CD14-positive monocyte (primary cell): ENCODE data around the gene MYO5B. TPM values are rescaled to one million over a fixed set of nuclear protein-coding genes. Genes with fewer than 3 reads are reported as not detected.

ENCODE experiments used
- DNase-seq, 3 donors: peaks; one replicate each; pipeline ENCODE4 v3.0.0-alpha.2; 2011 to 2022
- H2AFZ ChIP-seq: 2 replicates; pipeline ENCODE4 v1.6.0; 2012; ENCODE audit warnings: mild to moderate bottlenecking, low read depth, low read length, inconsistent platforms; ENCODE audit not compliant: insufficient read depth, poor library complexity, severe bottlenecking
- H3K27ac ChIP-seq, 2 donors: 1 replicate in 1 of 2; 2 replicates in 1 of 2; pipeline ENCODE4 v1.5.1; 2012 to 2013; ENCODE audit warnings: low read length in 2 of 2, control low read depth in 1 of 2, inconsistent platforms in 1 of 2, low read depth in 1 of 2, mild to moderate bottlenecking in 1 of 2
- H3K27me3 ChIP-seq, 2 donors: one replicate each; pipeline versions ENCODE4 v1.6.0 to v1.6.1; 2011 to 2013; ENCODE audit warnings: low read length in 2 of 2; ENCODE audit not compliant: control insufficient read depth in 2 of 2, insufficient read depth in 2 of 2
- H3K36me3 ChIP-seq, 2 donors: replicated peaks in 1 of 2; 1 replicate in 1 of 2; 2 replicates in 1 of 2; pipeline versions ENCODE4 v1.5.1 to v1.6.1; 2012 to 2013; ENCODE audit warnings: low read length in 2 of 2, control low read depth in 1 of 2, inconsistent platforms in 1 of 2, mild to moderate bottlenecking in 1 of 2; ENCODE audit not compliant: insufficient read depth in 2 of 2, control insufficient read depth in 1 of 2
- H3K4me1 ChIP-seq, 2 donors: 1 replicate in 1 of 2; 2 replicates in 1 of 2; pipeline versions ENCODE4 v1.5.1 to v1.6.1; 2012 to 2013; ENCODE audit warnings: low read length in 2 of 2, control low read depth in 1 of 2, inconsistent platforms in 1 of 2, mild to moderate bottlenecking in 1 of 2, moderate library complexity in 1 of 2; ENCODE audit not compliant: insufficient read depth in 2 of 2, control insufficient read depth in 1 of 2
- H3K4me2 ChIP-seq: replicated peaks from 2 replicates; pipeline ENCODE3; 2012; ENCODE audit warnings: low read length, moderate library complexity, mild to moderate bottlenecking; ENCODE audit not compliant: poor library complexity, severe bottlenecking; ENCODE audit errors: extremely low read depth
- H3K4me3 ChIP-seq, 3 experiments: fragments of 200-600 bp in 1 of 3; sonication (generic) in 1 of 3; replicated peaks in 1 of 3; 1 replicate in 2 of 3; 2 replicates in 1 of 3; pipeline ENCODE4 v1.5.1; 2011 to 2013; ENCODE audit warnings: low read length in 3 of 3, mild to moderate bottlenecking in 3 of 3, control low read depth in 2 of 3, low read depth in 2 of 3, inconsistent platforms in 1 of 3, moderate library complexity in 1 of 3
- H3K79me2 ChIP-seq: 2 replicates; pipeline ENCODE4 v1.6.0; 2012; ENCODE audit warnings: mild to moderate bottlenecking, control low read depth, inconsistent platforms, low read length, moderate library complexity; ENCODE audit not compliant: insufficient read depth
- H3K9ac ChIP-seq: 2 replicates; pipeline ENCODE4 v1.6.0; 2017; ENCODE audit warnings: low read length, mild to moderate bottlenecking; ENCODE audit not compliant: insufficient read depth, poor library complexity, severe bottlenecking
- H3K9me3 ChIP-seq, 2 donors: replicated peaks in 1 of 2; 1 replicate in 1 of 2; 2 replicates in 1 of 2; pipeline versions ENCODE4 v1.5.1 to v1.6.1; 2012 to 2013; ENCODE audit warnings: low read length in 2 of 2, control low read depth in 1 of 2; ENCODE audit not compliant: control insufficient read depth in 1 of 2, insufficient read depth in 1 of 2
- H4K20me1 ChIP-seq: 2 replicates; pipeline ENCODE4 v1.6.0; 2012; ENCODE audit warnings: mild to moderate bottlenecking, low read length, control low read depth, moderate library complexity; ENCODE audit not compliant: insufficient read depth
- H3K27ac Mint-ChIP-seq, 7 donors: one replicate each; pipeline ENCODE4 v1.8.0; 2020; ENCODE audit warnings: mild to moderate bottlenecking in 7 of 7, mixed read lengths in 7 of 7, moderate library complexity in 6 of 7, inconsistent platforms in 2 of 7
- H3K27me3 Mint-ChIP-seq, 3 donors: one replicate each; pipeline ENCODE4 v1.8.0; 2021 to 2022; ENCODE audit warnings: low read depth in 3 of 3, mild to moderate bottlenecking in 3 of 3, mixed read lengths in 3 of 3, moderate library complexity in 3 of 3, inconsistent platforms in 1 of 3
- H3K36me3 Mint-ChIP-seq, 2 donors: one replicate each; pipeline ENCODE4 v1.8.0; 2020; ENCODE audit warnings: mixed read lengths in 2 of 2, inconsistent platforms in 1 of 2, mild to moderate bottlenecking in 1 of 2
- H3K4me1 Mint-ChIP-seq: one replicate; pipeline ENCODE4 v1.8.0; 2020; ENCODE audit warnings: mild to moderate bottlenecking, mixed read lengths
- H3K4me3 Mint-ChIP-seq, 2 donors: one replicate each; pipeline ENCODE4 v1.8.0; 2020; ENCODE audit warnings: mild to moderate bottlenecking in 2 of 2, mixed read lengths in 2 of 2, moderate library complexity in 1 of 2
- H3K9me3 Mint-ChIP-seq, 7 donors: one replicate each; pipeline ENCODE4 v1.8.0; 2020 to 2022; ENCODE audit warnings: mixed read lengths in 7 of 7, mild to moderate bottlenecking in 6 of 7, moderate library complexity in 6 of 7, inconsistent platforms in 2 of 7
- WGBS: methylation state at CpG from one replicate; pipeline ENCODE4 v1.1.5; 2013; ENCODE audit warnings: missing lambda C conversion rate; ENCODE audit not compliant: insufficient coverage; 5-methylcytosine and 5-hydroxymethylcytosine counted together
- intact Hi-C, 2 donors: fragments of 100-400 bp; cut with micrococcal nuclease; formaldehyde crosslinking; loops; one replicate each; pipeline versions ENCODE4 v1.15.0 to v1.15.1; 2023
- polyA plus RNA-seq, 3 donors: library from polyadenylated mRNA; depleted of rRNA in 1 of 3; unstranded in 2 of 3; stranded (reverse) in 1 of 3; fragments of 300-500 nt in 2 of 3; fragments of >200 nt in 1 of 3; fragmentation: Illumina TruSeq in 2 of 3; gene quantifications; 1 replicate in 2 of 3; 2 replicates in 1 of 3; pipeline ENCODE4 v1.2.3, GENCODE V29; 2012 to 2021
- TF ChIP-seq, protein P1 (sequence below): fragments of 200-600 bp; IDR thresholded peaks from one replicate; pipeline ENCODE4 v1.8.0; 2022; ENCODE audit warnings: antibody characterized with exemption, mild to moderate bottlenecking

MYO5B gene
- polyA plus RNA-seq, 3 donors, result 0.04 TPM; not detected in 2

DNA sequence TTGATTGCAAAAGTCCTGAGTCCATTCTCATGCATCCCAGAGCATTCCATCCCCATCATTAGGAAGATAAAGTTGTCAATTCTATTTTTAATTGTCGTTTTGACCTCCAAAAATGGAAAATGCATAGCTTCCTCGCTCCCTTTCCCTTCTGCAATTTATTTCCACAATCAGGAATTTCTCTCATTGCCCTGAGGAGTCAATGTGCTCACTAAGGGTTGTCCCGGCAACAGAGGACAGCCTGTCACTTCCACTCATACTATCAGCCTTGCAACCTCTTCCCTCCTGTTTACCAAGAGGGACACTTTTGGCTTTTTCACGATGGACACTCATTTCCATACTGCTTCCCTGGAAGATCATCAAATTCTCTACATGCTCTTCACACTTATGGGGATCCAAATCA, 164.8 kb downstream of the MYO5B start:
- H3K27ac ChIP-seq, result no peak overlapping the region
- H3K9me3 ChIP-seq, result no peaks in the 10 kb centered on the region
- Mint-ChIP-seq H3K27me3 (peaks cover 3 to 7% (median 5%) of the 10 kb centered on the region in 3 donors), H3K4me1 (no peaks in the 10 kb centered on the region), H3K36me3 (no peaks in the 10 kb centered on the region), H3K27ac (no peak overlapping the region), H3K4me3 (no peak overlapping the region), H3K9me3 (peaks cover 0 to 8% (median 0%) of the 10 kb centered on the region in 7 donors)
- 89% methylated on average over 3 of the region's 4 CpGs for WGBS
- H4K20me1 ChIP-seq, result no peaks in the 10 kb centered on the region
- intact Hi-C loops, result no loop called here
- H3K4me3 ChIP-seq, result no peak overlapping the region
- no peak overlapping the region for H2AFZ ChIP-seq
- DNase-seq, result no peak
- no peak overlapping the region for H3K4me2 ChIP-seq
- no peak overlapping the region for H3K9ac ChIP-seq
- no peaks in the 10 kb centered on the region for H3K27me3 ChIP-seq
- H3K36me3 ChIP-seq, result no peaks in the 10 kb centered on the region
- H3K79me2 ChIP-seq, result no peaks in the 10 kb centered on the region
- TF ChIP-seq, protein P1, sequence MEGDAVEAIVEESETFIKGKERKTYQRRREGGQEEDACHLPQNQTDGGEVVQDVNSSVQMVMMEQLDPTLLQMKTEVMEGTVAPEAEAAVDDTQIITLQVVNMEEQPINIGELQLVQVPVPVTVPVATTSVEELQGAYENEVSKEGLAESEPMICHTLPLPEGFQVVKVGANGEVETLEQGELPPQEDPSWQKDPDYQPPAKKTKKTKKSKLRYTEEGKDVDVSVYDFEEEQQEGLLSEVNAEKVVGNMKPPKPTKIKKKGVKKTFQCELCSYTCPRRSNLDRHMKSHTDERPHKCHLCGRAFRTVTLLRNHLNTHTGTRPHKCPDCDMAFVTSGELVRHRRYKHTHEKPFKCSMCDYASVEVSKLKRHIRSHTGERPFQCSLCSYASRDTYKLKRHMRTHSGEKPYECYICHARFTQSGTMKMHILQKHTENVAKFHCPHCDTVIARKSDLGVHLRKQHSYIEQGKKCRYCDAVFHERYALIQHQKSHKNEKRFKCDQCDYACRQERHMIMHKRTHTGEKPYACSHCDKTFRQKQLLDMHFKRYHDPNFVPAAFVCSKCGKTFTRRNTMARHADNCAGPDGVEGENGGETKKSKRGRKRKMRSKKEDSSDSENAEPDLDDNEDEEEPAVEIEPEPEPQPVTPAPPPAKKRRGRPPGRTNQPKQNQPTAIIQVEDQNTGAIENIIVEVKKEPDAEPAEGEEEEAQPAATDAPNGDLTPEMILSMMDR, result no peak
- no peaks in the 10 kb centered on the region for H3K4me1 ChIP-seq

GRCh38 chr18:50027996-50028395, 167.0 kb downstream of the MYO5B start:
- no peak overlapping the region for H3K4me2 ChIP-seq
- H3K36me3 Mint-ChIP-seq, result no peaks in the 10 kb centered on the region
- intact Hi-C loops, result no loop called here
- no peak overlapping the region for H3K4me3 Mint-ChIP-seq
- no peaks in the 10 kb centered on the region for H3K9me3 ChIP-seq
- H3K27me3 Mint-ChIP-seq, result peaks cover 3 to 5% (median 3%) of the 10 kb centered on the region in 3 donors
- WGBS, result no CpG with 5 or more reads among the region's 2 CpGs
- H3K27ac ChIP-seq, result no peak overlapping the region
- H3K79me2 ChIP-seq, result no peaks in the 10 kb centered on the region
- H3K9me3 Mint-ChIP-seq, result peaks cover 0 to 5% (median 2%) of the 10 kb centered on the region in 7 donors
- no peak overlapping the region for H2AFZ ChIP-seq
- no peak overlapping the region for H3K27ac Mint-ChIP-seq
- no peaks in the 10 kb centered on the region for H3K4me1 Mint-ChIP-seq
- H3K36me3 ChIP-seq, result no peaks in the 10 kb centered on the region
- TF ChIP-seq, protein P1, result no peak
- no peak overlapping the region for H3K9ac ChIP-seq
- no peaks in the 10 kb centered on the region for H3K27me3 ChIP-seq
- no peaks in the 10 kb centered on the region for H4K20me1 ChIP-seq
- H3K4me1 ChIP-seq, result no peaks in the 10 kb centered on the region
- DNase-seq, result no peak
- no peak overlapping the region for H3K4me3 ChIP-seq
